ENCODE data around the gene SNTA1.

The SNTA1 gene

DNA sequence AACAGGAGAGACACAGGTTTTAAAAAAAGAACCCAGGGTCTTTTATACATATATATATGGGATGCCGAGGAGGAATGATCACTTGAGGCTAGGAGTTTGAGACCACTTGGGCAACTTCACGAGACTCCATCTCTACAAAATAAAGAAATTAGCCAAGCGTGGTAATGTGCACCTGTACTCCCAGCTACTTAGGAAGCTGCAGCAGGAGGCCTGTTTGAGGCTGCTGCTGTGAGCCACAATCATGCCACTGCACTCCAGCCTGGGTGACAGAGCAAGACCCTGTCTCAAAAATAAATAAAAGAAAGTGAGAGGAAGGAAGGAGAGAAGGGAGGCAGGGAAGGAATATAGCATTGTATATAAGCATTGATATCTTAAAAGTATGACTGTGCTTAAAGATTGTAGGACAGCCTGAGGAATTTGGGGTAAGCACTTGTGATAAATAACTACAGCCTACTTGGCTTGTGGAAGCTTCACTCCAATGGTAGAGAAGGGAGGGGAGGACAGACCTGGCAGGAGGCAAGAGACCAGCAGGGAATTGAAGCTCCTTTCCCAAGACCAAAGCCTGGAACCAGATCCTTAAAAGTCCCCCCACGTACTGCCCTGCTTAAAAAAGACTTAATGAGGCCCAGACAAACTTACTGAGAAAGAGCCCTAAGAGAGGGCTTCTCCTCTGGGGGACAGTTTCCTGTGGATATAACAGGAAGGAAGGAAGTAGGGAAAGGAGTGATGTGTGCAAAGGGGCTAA, 2.5 kb upstream of the SNTA1 start:
- Histone ChIP-seq H3K56ac (ENCODE audit: low read length) (no peak overlapping the region), H2BK120ac (ENCODE audit: low read depth, low read length) (no peak overlapping the region), H3K23ac (ENCODE audit: low read length) (no peak overlapping the region), H4K5ac (ENCODE audit: low read length) (no peak overlapping the region), H3K36me3 (ENCODE audit: control insufficient read depth, insufficient read depth, low read length) (no peaks in the 10 kb centered on the region), H3K4ac (ENCODE audit: low read depth, low read length) (no peak overlapping the region), H3K18ac (ENCODE audit: low read length) (no peak overlapping the region), H3K27ac (ENCODE audit: low read depth, low read length) (no peak overlapping the region), H3K27me3 (ENCODE audit: insufficient read depth, low read length, poor library complexity) (no peaks in the 10 kb centered on the region), H3K4me1 (ENCODE audit: control insufficient read depth, low read depth, low read length) (peaks cover 3% of the 10 kb centered on the region), H3K4me2 (ENCODE audit: low read length) (no peak overlapping the region), H3K9ac (ENCODE audit: low read length) (no peak overlapping the region), H4K8ac (ENCODE audit: low read depth, low read length) (no peak overlapping the region), H3K79me2 (ENCODE audit: control insufficient read depth, insufficient read depth, low read length) (no peaks in the 10 kb centered on the region), H3K79me1 (ENCODE audit: low read length) (no peaks in the 10 kb centered on the region), H2BK5ac (ENCODE audit: low read length) (no peak overlapping the region), H2BK15ac (replicated peaks; ENCODE audit: low read depth) (no peak overlapping the region), H3K4me3 (ENCODE audit: low read length) (no peak overlapping the region), H2AK5ac (ENCODE audit: low read length) (no peak overlapping the region)
- no CpG with 5 or more reads among the region's 4 CpGs for WGBS (ENCODE audit: extremely low coverage, insufficient coverage, low lambda C conversion rate)
- DNase-seq = no peak

DNA sequence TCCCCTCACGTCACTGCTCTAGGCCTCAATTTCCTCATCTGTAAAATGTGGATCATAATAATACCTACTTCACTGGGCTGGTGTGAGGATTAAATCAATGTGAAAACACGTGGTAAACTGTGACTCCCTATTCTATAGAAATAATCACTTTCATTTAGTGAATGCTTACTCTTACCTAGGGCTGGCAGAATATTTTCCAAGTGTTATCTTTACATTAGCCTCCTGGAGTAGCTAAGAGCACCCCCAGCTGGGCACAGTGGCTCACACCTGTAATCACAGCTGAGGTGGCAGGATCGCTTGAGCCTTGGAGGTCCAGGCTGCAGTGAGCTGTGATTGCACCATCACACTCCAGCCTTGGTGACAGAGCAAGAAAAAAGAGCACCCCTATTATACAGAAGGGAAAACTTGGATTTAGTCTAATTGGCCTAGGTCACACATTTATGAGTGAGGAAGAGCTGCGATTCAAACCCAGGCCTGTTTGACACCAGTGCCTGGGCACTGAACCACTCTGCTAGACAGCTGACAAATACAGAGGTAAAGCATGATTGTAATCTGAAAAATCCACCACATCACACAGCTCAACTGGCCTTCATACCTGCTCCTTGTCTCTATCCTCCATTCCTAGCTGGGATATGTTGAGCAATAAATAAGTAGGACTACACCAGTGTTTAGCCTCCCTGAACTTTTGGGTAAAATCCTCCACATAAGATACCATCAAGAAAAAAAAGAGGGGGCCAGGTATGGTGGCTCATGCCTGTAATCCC, 1.4 kb upstream of the SNTA1 start:
- H3K27me3 ChIP-seq (ENCODE audit: insufficient read depth, low read length, poor library complexity) = no peaks in the 10 kb centered on the region
- DNase-seq = peak; percentile 65
- no peaks in the 10 kb centered on the region for H3K79me1 ChIP-seq (ENCODE audit: low read length)
- H3K4me1 ChIP-seq (ENCODE audit: control insufficient read depth, low read depth, low read length) = peaks cover 3% of the 10 kb centered on the region
- H3K36me3 ChIP-seq (ENCODE audit: control insufficient read depth, insufficient read depth, low read length) = no peaks in the 10 kb centered on the region
- no peak overlapping the region for H2AK5ac ChIP-seq (ENCODE audit: low read length)
- H3K56ac ChIP-seq (ENCODE audit: low read length) = no peak overlapping the region
- H2BK120ac ChIP-seq (ENCODE audit: low read depth, low read length) = no peak overlapping the region
- no peak overlapping the region for H3K4me3 ChIP-seq (ENCODE audit: low read length)
- no peak overlapping the region for H2BK5ac ChIP-seq (ENCODE audit: low read length)
- H4K8ac ChIP-seq (ENCODE audit: low read depth, low read length) = no peak overlapping the region
- H3K23ac ChIP-seq (ENCODE audit: low read length) = no peak overlapping the region
- peak overlapping the region; percentile 40 for H3K4me2 ChIP-seq (ENCODE audit: low read length)
- H2BK15ac ChIP-seq (replicated peaks; ENCODE audit: low read depth) = no peak overlapping the region
- no peak overlapping the region for H3K27ac ChIP-seq (ENCODE audit: low read depth, low read length)
- no CpG with 5 or more reads among the region's 4 CpGs for WGBS (ENCODE audit: extremely low coverage, insufficient coverage, low lambda C conversion rate)
- H3K79me2 ChIP-seq (ENCODE audit: control insufficient read depth, insufficient read depth, low read length) = no peaks in the 10 kb centered on the region
- no peak overlapping the region for H3K4ac ChIP-seq (ENCODE audit: low read depth, low read length)
- no peak overlapping the region for H4K5ac ChIP-seq (ENCODE audit: low read length)
- no peak overlapping the region for H3K9ac ChIP-seq (ENCODE audit: low read length)
- H3K18ac ChIP-seq (ENCODE audit: low read length) = no peak overlapping the region

DNA sequence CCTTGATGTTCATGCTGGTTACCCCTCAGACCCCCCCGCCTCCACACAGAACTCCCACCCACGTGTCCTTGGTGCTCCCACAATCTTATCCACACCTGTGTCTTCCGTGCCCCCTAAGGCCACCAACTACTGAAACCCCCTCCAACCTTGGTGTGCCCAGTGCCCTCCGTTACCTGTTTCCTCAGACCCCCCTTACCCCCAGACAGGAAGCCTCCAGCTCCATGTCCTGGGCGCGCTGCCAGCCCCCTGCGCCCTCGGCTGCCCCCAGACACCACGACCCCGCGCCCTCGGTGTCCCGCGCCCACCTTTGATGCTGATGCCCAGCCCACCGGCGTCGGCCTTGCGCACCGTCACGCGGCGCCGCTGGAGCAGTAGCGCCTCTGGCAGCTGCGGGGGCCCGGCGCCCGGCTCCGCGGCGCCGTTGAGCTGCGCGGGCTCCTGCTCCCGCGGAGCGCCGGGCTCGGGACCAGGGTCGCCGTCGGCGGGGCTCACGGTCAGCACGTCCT, 504 bp downstream of the SNTA1 start:
- Histone ChIP-seq H4K8ac (ENCODE audit: low read depth, low read length) (no peak overlapping the region), H3K79me2 (ENCODE audit: control insufficient read depth, insufficient read depth, low read length) (no peaks in the 10 kb centered on the region), H2BK5ac (ENCODE audit: low read length) (no peak overlapping the region), H3K4me1 (ENCODE audit: control insufficient read depth, low read depth, low read length) (peaks cover 3% of the 10 kb centered on the region), H3K4me2 (ENCODE audit: low read length) (peak overlapping the region; percentile 64), H3K4ac (ENCODE audit: low read depth, low read length) (no peak overlapping the region), H3K27ac (ENCODE audit: low read depth, low read length) (no peak overlapping the region), H3K79me1 (ENCODE audit: low read length) (no peaks in the 10 kb centered on the region), H3K18ac (ENCODE audit: low read length) (no peak overlapping the region), H2AK5ac (ENCODE audit: low read length) (no peak overlapping the region), H3K36me3 (ENCODE audit: control insufficient read depth, insufficient read depth, low read length) (no peaks in the 10 kb centered on the region), H2BK120ac (ENCODE audit: low read depth, low read length) (no peak overlapping the region), H2BK15ac (replicated peaks; ENCODE audit: low read depth) (no peak overlapping the region), H4K5ac (ENCODE audit: low read length) (no peak overlapping the region), H3K4me3 (ENCODE audit: low read length) (peak overlapping the region; percentile 53), H3K56ac (ENCODE audit: low read length) (peak overlapping the region; percentile 80), H3K9ac (ENCODE audit: low read length) (peak overlapping the region; percentile 73), H3K27me3 (ENCODE audit: insufficient read depth, low read length, poor library complexity) (no peaks in the 10 kb centered on the region), H3K23ac (ENCODE audit: low read length) (no peak overlapping the region)
- WGBS (ENCODE audit: extremely low coverage, insufficient coverage, low lambda C conversion rate) = no CpG with 5 or more reads among the region's 45 CpGs
- DNase-seq = no peak

DNA sequence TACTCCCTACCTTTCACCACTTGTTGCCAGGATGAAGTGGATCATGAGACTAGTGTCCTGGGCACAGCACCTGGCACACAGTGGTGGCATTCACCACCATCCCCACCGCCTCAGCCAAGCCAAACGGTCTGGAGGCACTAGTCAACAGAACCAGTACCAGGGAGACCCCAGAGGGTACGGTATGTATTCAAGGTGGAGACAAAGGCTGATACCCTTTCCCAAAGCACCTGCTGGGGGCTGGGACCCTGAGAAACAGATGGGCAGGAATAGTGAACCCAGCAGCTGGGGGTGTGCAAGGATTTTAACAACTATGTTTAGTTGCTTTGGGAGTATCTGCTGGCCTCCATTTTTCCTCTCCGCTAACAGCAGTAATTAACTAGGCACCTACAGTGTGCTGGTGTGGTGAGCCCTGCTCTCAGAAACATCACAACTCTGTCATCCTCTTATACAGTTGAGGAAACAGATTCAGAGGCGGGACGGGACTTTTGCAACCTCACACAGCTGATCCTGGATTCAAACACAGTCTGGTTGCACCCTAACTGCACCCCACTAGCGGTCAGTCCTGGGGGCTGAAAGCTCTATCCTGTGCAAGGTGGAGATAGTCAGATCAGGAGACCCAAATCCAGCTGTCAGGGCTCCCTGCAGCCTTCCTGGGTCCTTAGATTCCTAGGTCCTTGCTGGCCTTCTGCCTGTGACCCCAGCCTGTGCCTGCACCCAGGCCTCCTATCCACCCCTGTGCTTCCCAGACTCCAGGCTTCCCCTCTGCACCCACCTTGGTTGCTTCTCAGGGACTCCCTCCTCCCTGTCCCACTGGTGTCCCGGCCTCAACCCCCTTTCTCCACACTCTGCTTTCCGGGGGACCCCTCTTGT, 1.2 kb downstream of the SNTA1 start:
- no peak for DNase-seq
- WGBS (ENCODE audit: extremely low coverage, insufficient coverage, low lambda C conversion rate) = no CpG with 5 or more reads among the region's 9 CpGs
- H3K36me3 ChIP-seq (ENCODE audit: control insufficient read depth, insufficient read depth, low read length) = no peaks in the 10 kb centered on the region
- no peaks in the 10 kb centered on the region for H3K27me3 ChIP-seq (ENCODE audit: insufficient read depth, low read length, poor library complexity)
- H2AK5ac ChIP-seq (ENCODE audit: low read length) = no peak overlapping the region
- no peak overlapping the region for H3K56ac ChIP-seq (ENCODE audit: low read length)
- no peak overlapping the region for H3K9ac ChIP-seq (ENCODE audit: low read length)
- no peak overlapping the region for H2BK120ac ChIP-seq (ENCODE audit: low read depth, low read length)
- no peak overlapping the region for H4K8ac ChIP-seq (ENCODE audit: low read depth, low read length)
- no peak overlapping the region for H3K18ac ChIP-seq (ENCODE audit: low read length)
- H2BK15ac ChIP-seq (replicated peaks; ENCODE audit: low read depth) = no peak overlapping the region
- H4K5ac ChIP-seq (ENCODE audit: low read length) = no peak overlapping the region
- H3K79me1 ChIP-seq (ENCODE audit: low read length) = no peaks in the 10 kb centered on the region
- H3K4me1 ChIP-seq (ENCODE audit: control insufficient read depth, low read depth, low read length) = peaks cover 3% of the 10 kb centered on the region
- no peak overlapping the region for H3K27ac ChIP-seq (ENCODE audit: low read depth, low read length)
- H3K4me3 ChIP-seq (ENCODE audit: low read length) = no peak overlapping the region
- H3K79me2 ChIP-seq (ENCODE audit: control insufficient read depth, insufficient read depth, low read length) = no peaks in the 10 kb centered on the region
- H3K4ac ChIP-seq (ENCODE audit: low read depth, low read length) = no peak overlapping the region
- H3K23ac ChIP-seq (ENCODE audit: low read length) = no peak overlapping the region
- no peak overlapping the region for H2BK5ac ChIP-seq (ENCODE audit: low read length)
- no peak overlapping the region for H3K4me2 ChIP-seq (ENCODE audit: low read length)

DNA sequence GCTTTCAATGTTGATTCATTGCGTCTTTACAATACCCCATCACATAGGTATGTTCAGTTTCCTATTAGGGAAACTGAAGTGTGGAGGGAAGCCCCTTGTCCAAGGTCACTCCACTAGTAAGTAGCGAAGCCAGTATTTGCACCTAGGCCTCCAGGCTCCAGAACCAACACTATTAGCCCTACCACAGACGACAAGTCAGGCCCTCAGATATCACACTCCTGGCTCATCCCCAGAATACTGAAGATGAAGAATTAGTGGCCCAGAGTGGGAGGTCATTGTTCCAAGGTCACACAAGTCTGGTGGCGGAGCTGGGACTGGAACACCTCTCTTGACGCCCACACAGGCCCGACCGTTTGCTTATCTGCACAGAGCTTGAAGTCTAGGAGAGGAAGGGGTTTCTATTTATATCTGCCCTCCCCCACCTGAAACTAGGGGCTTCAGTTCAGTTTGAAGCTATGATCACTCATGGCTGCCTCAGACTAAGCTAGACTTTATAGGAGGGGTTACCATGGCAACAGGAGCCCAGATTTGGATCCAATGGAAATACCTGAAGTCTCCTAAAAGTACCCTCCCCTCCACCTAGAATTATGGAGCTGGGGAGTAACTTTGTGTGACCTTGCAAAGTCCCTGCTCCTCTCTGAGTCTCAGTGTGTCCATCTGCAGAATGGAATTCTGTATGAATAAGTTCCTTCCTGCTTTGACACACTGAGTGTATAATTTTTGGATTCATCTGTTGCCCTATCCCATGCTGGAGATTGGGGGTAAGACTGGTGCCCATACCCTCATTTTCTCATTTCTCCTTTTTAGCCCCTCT, 2.2 kb downstream of the SNTA1 start:
- no peak overlapping the region for H3K27ac ChIP-seq (ENCODE audit: low read depth, low read length)
- no peaks in the 10 kb centered on the region for H3K79me1 ChIP-seq (ENCODE audit: low read length)
- H3K27me3 ChIP-seq (ENCODE audit: insufficient read depth, low read length, poor library complexity) = no peaks in the 10 kb centered on the region
- no peak overlapping the region for H2BK5ac ChIP-seq (ENCODE audit: low read length)
- H3K56ac ChIP-seq (ENCODE audit: low read length) = no peak overlapping the region
- H3K4me2 ChIP-seq (ENCODE audit: low read length) = no peak overlapping the region
- no peak overlapping the region for H2BK15ac ChIP-seq (replicated peaks; ENCODE audit: low read depth)
- no peak overlapping the region for H3K18ac ChIP-seq (ENCODE audit: low read length)
- no peak overlapping the region for H3K9ac ChIP-seq (ENCODE audit: low read length)
- H3K23ac ChIP-seq (ENCODE audit: low read length) = no peak overlapping the region
- no peak overlapping the region for H2BK120ac ChIP-seq (ENCODE audit: low read depth, low read length)
- H4K5ac ChIP-seq (ENCODE audit: low read length) = no peak overlapping the region
- no peak overlapping the region for H3K4ac ChIP-seq (ENCODE audit: low read depth, low read length)
- H3K79me2 ChIP-seq (ENCODE audit: control insufficient read depth, insufficient read depth, low read length) = no peaks in the 10 kb centered on the region
- no peaks in the 10 kb centered on the region for H3K36me3 ChIP-seq (ENCODE audit: control insufficient read depth, insufficient read depth, low read length)
- H3K4me3 ChIP-seq (ENCODE audit: low read length) = no peak overlapping the region
- peak; percentile 37 for DNase-seq
- H3K4me1 ChIP-seq (ENCODE audit: control insufficient read depth, low read depth, low read length) = peaks cover 3% of the 10 kb centered on the region
- no peak overlapping the region for H2AK5ac ChIP-seq (ENCODE audit: low read length)
- no peak overlapping the region for H4K8ac ChIP-seq (ENCODE audit: low read depth, low read length)
- WGBS (ENCODE audit: extremely low coverage, insufficient coverage, low lambda C conversion rate) = no CpG with 5 or more reads among the region's 7 CpGs

Measured in mesendoderm (in vitro differentiated cells).